BE2C (cell line): Measurements from ENCODE around the gene GAPT. TPM values are rescaled to one million over a fixed set of nuclear protein-coding genes. Genes with fewer than 3 reads are reported as not detected.

Experiments used
- DNase-seq: peaks from one replicate; pipeline ENCODE4 v3.0.0-alpha.2; 2020
- H3K27me3 ChIP-seq: fragments of 250-450 bp; sonication (Bioruptor Pico); 2 replicates; pipeline ENCODE4 v1.5.1; 2020; ENCODE audit warnings: mild to moderate bottlenecking
- H3K36me3 ChIP-seq: fragments of 250-450 bp; sonication (Bioruptor Pico); 2 replicates; pipeline ENCODE4 v1.5.1; 2020; ENCODE audit warnings: mild to moderate bottlenecking
- H3K4me1 ChIP-seq: fragments of 250-450 bp; sonication (Bioruptor Pico); 2 replicates; pipeline ENCODE4 v1.5.1; 2020
- H3K4me3 ChIP-seq: 2 replicates; pipeline ENCODE4 v1.5.1; 2011; ENCODE audit warnings: low read depth, low read length
- H3K9me3 ChIP-seq: fragments of 250-450 bp; sonication (Bioruptor Pico); 2 replicates; pipeline ENCODE4 v1.5.1; 2020
- polyA plus RNA-seq: library from polyadenylated mRNA; unstranded; fragments of >200 nt; gene quantifications from one replicate; pipeline ENCODE4 v1.2.1, GENCODE V29; 2012; ENCODE audit warnings: low read depth, missing spikeins; ENCODE audit not compliant: insufficient read length, insufficient read depth
- TF ChIP-seq, protein P1 (sequence below): IDR thresholded peaks from 2 replicates; pipeline ENCODE4 v1.5.1; 2012; ENCODE audit warnings: mild to moderate bottlenecking, low read depth, low read length

The GAPT gene
- polyA plus RNA-seq = not detected

DNA sequence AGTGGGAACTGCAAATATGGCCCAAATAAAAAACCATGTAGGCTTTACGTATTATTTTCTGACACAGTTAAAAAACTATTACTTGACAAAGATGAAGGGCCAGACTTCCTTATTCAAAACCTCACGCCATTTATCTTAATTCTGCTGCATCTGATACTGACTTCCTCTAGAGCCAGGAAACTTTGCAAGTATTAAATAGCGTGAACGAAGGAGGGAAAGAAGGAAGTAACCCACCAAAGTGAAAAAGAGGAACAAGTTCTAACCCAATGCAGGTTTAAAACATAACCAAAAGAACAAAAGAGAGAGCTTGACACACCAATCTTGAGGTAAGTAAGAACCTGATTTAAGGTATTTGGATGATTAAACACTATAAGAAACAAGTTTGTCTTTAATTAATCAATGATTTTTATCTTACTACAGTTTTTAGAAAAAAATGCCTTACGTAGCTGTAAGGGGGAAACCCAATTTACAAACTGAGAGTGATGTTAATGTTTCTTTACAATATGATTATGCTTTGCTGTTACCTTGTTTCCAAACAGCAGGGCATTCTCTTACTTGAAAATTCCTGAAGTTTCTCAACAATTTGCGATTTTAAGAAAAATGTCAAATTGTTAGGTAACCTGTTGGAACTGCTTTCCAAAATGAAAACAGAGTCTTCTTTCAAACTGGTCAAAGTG, at the start of gene GAPT:
GAPT (plus strand) TSS at position 220 of the 677 bp plus-strand sequence. CDS start 3,102 bp downstream, outside the sequence.
- no peak within 1 kb of the TSS for H3K4me3 ChIP-seq
- no peak for DNase-seq
- TF ChIP-seq, protein P1, sequence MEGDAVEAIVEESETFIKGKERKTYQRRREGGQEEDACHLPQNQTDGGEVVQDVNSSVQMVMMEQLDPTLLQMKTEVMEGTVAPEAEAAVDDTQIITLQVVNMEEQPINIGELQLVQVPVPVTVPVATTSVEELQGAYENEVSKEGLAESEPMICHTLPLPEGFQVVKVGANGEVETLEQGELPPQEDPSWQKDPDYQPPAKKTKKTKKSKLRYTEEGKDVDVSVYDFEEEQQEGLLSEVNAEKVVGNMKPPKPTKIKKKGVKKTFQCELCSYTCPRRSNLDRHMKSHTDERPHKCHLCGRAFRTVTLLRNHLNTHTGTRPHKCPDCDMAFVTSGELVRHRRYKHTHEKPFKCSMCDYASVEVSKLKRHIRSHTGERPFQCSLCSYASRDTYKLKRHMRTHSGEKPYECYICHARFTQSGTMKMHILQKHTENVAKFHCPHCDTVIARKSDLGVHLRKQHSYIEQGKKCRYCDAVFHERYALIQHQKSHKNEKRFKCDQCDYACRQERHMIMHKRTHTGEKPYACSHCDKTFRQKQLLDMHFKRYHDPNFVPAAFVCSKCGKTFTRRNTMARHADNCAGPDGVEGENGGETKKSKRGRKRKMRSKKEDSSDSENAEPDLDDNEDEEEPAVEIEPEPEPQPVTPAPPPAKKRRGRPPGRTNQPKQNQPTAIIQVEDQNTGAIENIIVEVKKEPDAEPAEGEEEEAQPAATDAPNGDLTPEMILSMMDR = no peak
- H3K27me3 ChIP-seq = no peaks in the 10 kb centered on the region
- no peaks in the 10 kb centered on the region for H3K36me3 ChIP-seq
- no peaks in the 10 kb centered on the region for H3K4me1 ChIP-seq
- no peaks in the 10 kb centered on the region for H3K9me3 ChIP-seq

- no peaks in the 10 kb centered on the region for H3K9me3 ChIP-seq
- no peak overlapping the region for H3K4me3 ChIP-seq
- H3K4me1 ChIP-seq = no peaks in the 10 kb centered on the region; the same call in 1 of the 2 replicates
- DNase-seq = no peak
- no peaks in the 10 kb centered on the region for H3K27me3 ChIP-seq
- TF ChIP-seq, protein P1 = no peak
- no peaks in the 10 kb centered on the region for H3K36me3 ChIP-seq
Measured at GRCh38 chr5:58444805-58445204, 46.4 kb upstream of the GAPT start.

DNA sequence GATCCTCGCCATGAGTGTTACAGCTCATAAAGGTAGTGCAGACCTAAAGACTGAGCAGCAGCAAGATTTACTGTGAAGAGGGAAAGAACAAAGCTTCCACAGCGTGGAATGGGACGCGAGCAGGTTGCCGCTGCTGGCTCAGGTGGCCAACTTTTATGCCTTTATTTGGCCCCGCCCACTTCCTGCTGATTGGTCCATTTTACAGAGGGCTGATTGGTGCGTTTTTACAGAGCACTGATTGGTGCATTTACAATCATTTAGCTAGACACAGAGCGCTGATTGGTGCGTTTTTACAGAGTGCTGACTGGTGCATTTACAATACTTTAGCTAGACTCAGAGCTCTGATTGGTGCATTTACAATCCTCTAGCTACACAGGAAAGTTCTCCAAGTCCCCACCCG, 45.2 kb upstream of the GAPT start:
- TF ChIP-seq, protein P1 = no peak
- DNase-seq = no peak
- H3K4me1 ChIP-seq = no peaks in the 10 kb centered on the region; the same call in 1 of the 2 replicates
- H3K27me3 ChIP-seq = no peaks in the 10 kb centered on the region
- no peak overlapping the region for H3K4me3 ChIP-seq
- H3K36me3 ChIP-seq = no peaks in the 10 kb centered on the region
- no peaks in the 10 kb centered on the region for H3K9me3 ChIP-seq

- Histone ChIP-seq H3K4me1 (no peaks in the 10 kb centered on the region; the same call in 1 of the 2 replicates), H3K36me3 (no peaks in the 10 kb centered on the region), H3K27me3 (no peaks in the 10 kb centered on the region), H3K4me3 (no peak overlapping the region), H3K9me3 (no peaks in the 10 kb centered on the region)
- DNase-seq = no peak
- TF ChIP-seq, protein P1 = no peak
Measured at GRCh38 chr5:58447226-58447625, 44.0 kb upstream of the GAPT start.

GRCh38 chr5:58450018-58450417, 41.2 kb upstream of the GAPT start:
- H3K4me1 ChIP-seq = no peaks in the 10 kb centered on the region; the same call in 1 of the 2 replicates
- H3K27me3 ChIP-seq = no peaks in the 10 kb centered on the region
- H3K4me3 ChIP-seq = no peak overlapping the region
- no peaks in the 10 kb centered on the region for H3K36me3 ChIP-seq
- no peak for DNase-seq
- TF ChIP-seq, protein P1 = no peak
- no peaks in the 10 kb centered on the region for H3K9me3 ChIP-seq

GRCh38 chr5:58450811-58451629, 40.2 kb upstream of the GAPT start:
- H3K4me1 ChIP-seq = no peaks in the 10 kb centered on the region; the same call in 1 of the 2 replicates
- no peaks in the 10 kb centered on the region for H3K27me3 ChIP-seq
- no peak overlapping the region for H3K4me3 ChIP-seq
- H3K9me3 ChIP-seq = no peaks in the 10 kb centered on the region
- peaks cover 3% of the 10 kb centered on the region for H3K36me3 ChIP-seq
- no peak for DNase-seq
- TF ChIP-seq, protein P1 = no peak
